Neural cell (in vitro differentiated cells): ENCODE results near the gene ZNF438. TPM values are rescaled to one million over a fixed set of nuclear protein-coding genes. Genes with fewer than 3 reads are reported as not detected.

Source experiments
- H2AFZ ChIP-seq: fragments of 200-600, 300-800 bp; sonication (generic), shearing (Covaris generic); 2 replicates; pipeline ENCODE4 v1.6.0; 2014; ENCODE audit warnings: low read depth, mild to moderate bottlenecking, antibody characterized with exemption, low read length, moderate library complexity
- H3F3A ChIP-seq: fragments of 200-600 bp; shearing (Covaris generic); 2 replicates; pipeline ENCODE4 v1.6.1; 2016; ENCODE audit warnings: mild to moderate bottlenecking, moderate library complexity, mixed read lengths, antibody characterized with exemption, low read length; ENCODE audit not compliant: insufficient read depth, poor library complexity, severe bottlenecking
- H3K27ac ChIP-seq: fragments of 200-600, 300-800 bp; sonication (generic), shearing (Covaris generic); 2 replicates; pipeline ENCODE4 v1.5.1; 2014; ENCODE audit warnings: mild to moderate bottlenecking, low read length, moderate library complexity
- H3K27me3 ChIP-seq: fragments of 300-800, 200-600 bp; sonication (generic), shearing (Covaris generic); 2 replicates; pipeline ENCODE4 v1.6.0; 2014; ENCODE audit warnings: mild to moderate bottlenecking, low read depth, low read length, moderate library complexity; ENCODE audit not compliant: insufficient read depth
- H3K36me3 ChIP-seq: fragments of 300-800, 200-600 bp; sonication (generic), shearing (Covaris generic); 2 replicates; pipeline ENCODE4 v1.5.1; 2014; ENCODE audit warnings: mild to moderate bottlenecking, antibody characterized with exemption, low read length, moderate library complexity; ENCODE audit not compliant: insufficient read depth
- H3K4me2 ChIP-seq: fragments of 300-800, 200-600 bp; sonication (generic), shearing (Covaris generic); 2 replicates; pipeline ENCODE4 v1.6.0; 2014; ENCODE audit warnings: mild to moderate bottlenecking, low read length
- H3K4me3 ChIP-seq: fragments of 300-800, 200-600 bp; sonication (generic), shearing (Covaris generic); 2 replicates; pipeline ENCODE4 v1.5.1; 2014; ENCODE audit warnings: mild to moderate bottlenecking, low read length, moderate library complexity
- H3K79me2 ChIP-seq: fragments of 200-600 bp; shearing (Covaris generic); replicated peaks from 2 replicates; pipeline ENCODE4 v1.6.0; 2014; ENCODE audit warnings: mild to moderate bottlenecking, low read length, moderate library complexity; ENCODE audit not compliant: insufficient read depth
- H3K9ac ChIP-seq: fragments of 300-800, 200-600 bp; sonication (generic), shearing (Covaris generic); 2 replicates; pipeline ENCODE4 v1.6.1; 2016; ENCODE audit warnings: mild to moderate bottlenecking, low read length, mixed read lengths
- H3K9me2 ChIP-seq: fragments of 200-600 bp; shearing (Covaris generic); 2 replicates; pipeline ENCODE4 v1.6.1; 2016; ENCODE audit warnings: mild to moderate bottlenecking, low read length, mixed read lengths; ENCODE audit not compliant: insufficient read depth
- H3K9me3 ChIP-seq: fragments of 200-600, 300-800 bp; sonication (generic), shearing (Covaris generic); 2 replicates; pipeline ENCODE4 v1.6.1; 2016; ENCODE audit warnings: mild to moderate bottlenecking, mixed run types, low read length, moderate library complexity, mixed read lengths
- H4K20me1 ChIP-seq: fragments of 200-600 bp; shearing (Covaris generic); 2 replicates; pipeline ENCODE4 v1.6.1; 2016; ENCODE audit warnings: mild to moderate bottlenecking, mixed run types; ENCODE audit not compliant: insufficient read depth
- CTCF ChIP-seq: fragments of 450-650 bp; IDR thresholded peaks from 2 replicates; pipeline ENCODE4 v1.5.1; 2014; ENCODE audit warnings: antibody characterized with exemption, mild to moderate bottlenecking, moderate library complexity; ENCODE audit not compliant: poor library complexity, severe bottlenecking
- EP300 ChIP-seq: fragments of 450-650 bp; conservative IDR thresholded peaks from 2 replicates; pipeline ENCODE4 v1.6.1; 2014; ENCODE audit warnings: antibody characterized with exemption, mild to moderate bottlenecking, moderate library complexity; ENCODE audit not compliant: poor library complexity, severe bottlenecking
- EZH2 ChIP-seq: fragments of 200-600, 300-800 bp; shearing (Covaris generic), sonication (generic); IDR thresholded peaks from 2 replicates; pipeline ENCODE4 v1.6.1; 2014; ENCODE audit warnings: antibody characterized with exemption, low read length, borderline replicate concordance, mild to moderate bottlenecking; ENCODE audit not compliant: insufficient read depth, poor library complexity, severe bottlenecking
- MXI1 ChIP-seq: fragments of 450-650 bp; conservative IDR thresholded peaks from 2 replicates; pipeline ENCODE4 v1.6.1; 2014; ENCODE audit warnings: antibody characterized with exemption, mild to moderate bottlenecking; ENCODE audit not compliant: poor library complexity, severe bottlenecking
- POLR2AphosphoS5 ChIP-seq: IDR thresholded peaks from 2 replicates; pipeline ENCODE4 v1.6.1; 2012
- RAD21 ChIP-seq: fragments of 450-650 bp; conservative IDR thresholded peaks from 2 replicates; pipeline ENCODE4 v1.6.1; 2014; ENCODE audit warnings: antibody characterized with exemption, mild to moderate bottlenecking, moderate library complexity
- REST ChIP-seq: IDR thresholded peaks from 2 replicates; pipeline ENCODE4 v1.6.1; 2012; ENCODE audit warnings: borderline replicate concordance
- SMC3 ChIP-seq: fragments of 450-650 bp; conservative IDR thresholded peaks from 2 replicates; pipeline ENCODE4 v1.6.1; 2014; ENCODE audit warnings: antibody characterized with exemption, mild to moderate bottlenecking, moderate library complexity; ENCODE audit not compliant: poor library complexity
- TAF1 ChIP-seq: IDR thresholded peaks from 2 replicates; pipeline ENCODE4 v1.6.1; 2012; ENCODE audit warnings: low read depth
- polyA plus RNA-seq: library from polyadenylated mRNA; depleted of rRNA; stranded (reverse); fragments of >200 nt; gene quantifications from 2 replicates; pipeline ENCODE4 v1.2.3, GENCODE V29; 2014

The ZNF438 gene
- polyA plus RNA-seq, 1 donor from 2014 or later: 0.78 TPM

- Histone ChIP-seq H2AFZ (no peak overlapping the region), H3K9me2 (no peaks in the 10 kb centered on the region), H3K9ac (no peak overlapping the region), H3K36me3 (no peaks in the 10 kb centered on the region), H3K9me3 (no peaks in the 10 kb centered on the region), H3F3A (no peaks in the 10 kb centered on the region), H4K20me1 (no peaks in the 10 kb centered on the region), H3K4me2 (no peak overlapping the region), H3K79me2 (no peaks in the 10 kb centered on the region), H3K4me3 (no peak overlapping the region), H3K27me3 (no peaks in the 10 kb centered on the region), H3K27ac (no peak overlapping the region)
- no peak for TF ChIP-seq MXI1
- no peak for TF ChIP-seq TAF1
- no peak for TF ChIP-seq REST
- no peak for TF ChIP-seq RAD21
- no peak for TF ChIP-seq EZH2
- no peak for TF ChIP-seq EP300
- TF ChIP-seq CTCF: no peak
- no peak for TF ChIP-seq SMC3
- TF ChIP-seq POLR2AphosphoS5: no peak
These were observed 63.0 kb downstream of the ZNF438 start for GRCh38 chr10:30968711-30969110.

GRCh38 chr10:30967650-30968410 lies 63.8 kb downstream of the ZNF438 start:
- Histone ChIP-seq H3K9me2 (no peaks in the 10 kb centered on the region), H2AFZ (no peak overlapping the region), H4K20me1 (no peaks in the 10 kb centered on the region), H3K4me2 (no peak overlapping the region), H3K27ac (no peak overlapping the region), H3K79me2 (no peaks in the 10 kb centered on the region), H3K36me3 (no peaks in the 10 kb centered on the region), H3K9ac (no peak overlapping the region), H3K9me3 (no peaks in the 10 kb centered on the region), H3F3A (no peaks in the 10 kb centered on the region), H3K27me3 (no peaks in the 10 kb centered on the region), H3K4me3 (no peak overlapping the region)
- TF ChIP-seq SMC3 (no peak), MXI1 (no peak), CTCF (no peak), REST (no peak), RAD21 (no peak), POLR2AphosphoS5 (no peak), EP300 (no peak), TAF1 (no peak), EZH2 (no peak)
